Activated CD4-positive, alpha-beta T cell treated with anti-CD3 and anti-CD28 coated beads, Interleukin-2, amount 50 U/mL, for 24 hours (primary cell): Measurements from ENCODE around the gene VSNL1.

ENCODE experiments used
- DNase-seq, 2 donors: peaks; one replicate each; pipeline ENCODE4 v3.0.0-alpha.2; 2020; ENCODE audit warnings: low read depth in 1 of 2, low spot score in 1 of 2

VSNL1 gene

DNA sequence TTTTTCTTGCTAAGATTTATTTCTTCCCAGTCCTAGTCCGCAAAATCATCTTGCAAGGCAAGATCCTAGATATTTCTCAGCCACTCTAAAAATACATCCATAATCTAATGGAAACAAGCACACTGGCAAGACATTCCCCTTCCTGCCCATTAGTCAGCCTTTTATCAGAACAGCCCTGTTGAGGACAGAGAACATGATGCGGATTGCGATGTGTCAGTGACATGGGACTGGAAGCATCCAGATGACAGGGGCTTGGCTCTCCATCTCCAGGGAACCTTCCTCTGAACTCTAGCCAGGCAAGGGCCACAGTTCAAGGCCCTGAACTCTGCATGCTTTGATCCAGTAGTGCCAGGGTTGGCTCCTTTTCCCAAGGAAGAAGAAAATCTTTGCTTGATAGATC is 70.0 kb downstream of the VSNL1 start:
- no peak for DNase-seq

DNA sequence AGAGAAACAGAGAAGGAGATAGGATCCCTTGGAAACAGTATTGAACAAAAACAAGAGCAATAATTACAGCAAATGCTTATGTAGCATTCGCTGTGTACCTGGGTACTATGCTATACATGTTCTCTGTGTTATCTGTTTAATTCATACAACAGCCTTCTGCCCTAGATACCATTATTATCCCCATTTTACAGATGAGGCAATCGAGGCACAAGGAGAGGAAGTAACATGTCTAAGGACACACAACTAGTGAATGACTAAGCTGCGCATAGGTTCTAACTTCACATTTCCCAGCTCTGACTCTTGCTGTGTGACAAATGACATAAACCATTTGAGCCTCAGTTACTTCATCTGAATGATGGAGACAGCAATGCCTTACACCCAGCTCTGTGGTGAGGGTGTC is 70.5 kb downstream of the VSNL1 start:
- no peak for DNase-seq

DNA sequence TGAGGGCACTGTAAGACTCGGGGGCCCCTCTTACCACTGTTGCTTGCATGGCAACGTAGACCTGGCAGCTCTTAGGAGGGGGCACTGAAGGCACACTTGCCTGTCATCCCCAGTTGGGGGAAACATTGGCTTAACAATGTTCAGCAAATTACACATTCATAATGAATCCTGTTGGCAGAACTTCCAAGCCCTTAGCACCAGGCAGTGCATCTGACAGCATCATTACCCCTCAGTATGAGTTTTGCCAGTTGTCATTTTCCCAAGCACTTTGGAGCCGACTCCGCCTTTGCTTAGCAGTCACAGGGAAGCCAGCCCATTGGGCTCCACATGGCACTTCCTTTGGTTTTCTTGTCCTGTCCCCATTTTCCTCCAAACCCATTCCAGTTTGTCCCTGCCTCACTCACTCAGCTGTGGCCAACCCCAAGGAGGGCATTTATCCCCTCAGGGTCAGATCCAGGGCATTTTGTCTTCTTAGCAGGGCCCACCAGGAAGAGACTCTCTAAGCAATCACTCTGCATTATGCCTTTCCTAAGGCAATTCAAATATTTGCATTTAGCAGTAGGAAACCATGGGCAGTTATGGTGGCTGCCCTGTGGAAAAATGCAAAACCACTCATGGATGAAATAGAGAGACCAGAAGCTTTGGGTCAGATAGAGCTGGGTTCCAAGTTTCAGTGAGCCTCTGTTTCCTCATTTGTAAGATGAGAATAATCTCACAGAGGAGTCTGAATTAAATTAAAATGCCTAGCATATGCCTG is 73.9 kb downstream of the VSNL1 start:
- no peak for DNase-seq

DNA sequence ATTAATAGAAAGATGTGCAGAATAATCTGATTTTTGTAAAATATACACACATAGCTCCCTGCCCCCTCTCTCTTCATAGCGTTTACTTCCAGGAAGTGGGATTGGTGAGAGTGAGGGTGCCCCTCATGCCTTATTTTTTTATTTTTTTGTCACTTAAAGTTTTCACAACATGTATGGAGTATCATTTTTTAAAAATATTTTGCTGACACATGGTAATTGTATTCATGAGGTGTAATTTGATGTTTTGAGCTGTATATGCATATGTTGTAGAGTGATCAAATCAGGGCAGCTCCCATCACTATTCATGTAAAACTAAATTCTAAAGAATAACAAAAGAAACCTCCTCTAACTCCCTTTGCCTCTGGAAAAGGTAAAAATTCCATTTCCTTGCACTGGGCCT is 74.7 kb downstream of the VSNL1 start:
- no peak for DNase-seq

DNA sequence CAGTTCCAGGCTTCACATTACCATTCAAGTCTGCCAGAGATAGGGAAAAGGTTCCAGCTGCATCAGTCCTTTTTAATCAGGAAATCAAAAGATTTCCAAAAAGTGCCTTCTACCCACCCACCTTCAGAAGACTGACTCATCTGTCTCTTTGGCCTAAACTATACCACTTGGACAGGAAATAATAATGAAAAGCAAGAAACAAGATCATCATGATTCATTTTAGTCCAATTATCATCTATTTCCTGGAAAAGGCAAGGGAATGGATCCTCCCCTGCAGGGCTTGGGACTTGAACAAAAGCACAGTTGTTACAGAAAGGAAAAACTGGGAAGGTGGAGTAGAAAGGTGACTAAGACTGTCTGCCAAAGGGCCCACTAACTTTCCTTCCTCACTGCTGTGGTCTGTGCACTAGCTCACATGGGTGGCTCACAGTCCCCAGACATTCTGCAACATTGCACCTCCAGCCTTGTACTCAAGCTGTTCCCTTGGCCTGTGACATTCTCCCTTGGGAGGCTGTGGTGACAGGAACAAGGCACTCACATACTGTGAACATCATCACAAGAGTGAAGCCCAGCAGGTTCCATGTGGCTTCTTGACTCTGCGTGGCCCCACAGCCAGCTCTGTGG is 75.3 kb downstream of the VSNL1 start:
- DNase-seq, result no peak

DNA sequence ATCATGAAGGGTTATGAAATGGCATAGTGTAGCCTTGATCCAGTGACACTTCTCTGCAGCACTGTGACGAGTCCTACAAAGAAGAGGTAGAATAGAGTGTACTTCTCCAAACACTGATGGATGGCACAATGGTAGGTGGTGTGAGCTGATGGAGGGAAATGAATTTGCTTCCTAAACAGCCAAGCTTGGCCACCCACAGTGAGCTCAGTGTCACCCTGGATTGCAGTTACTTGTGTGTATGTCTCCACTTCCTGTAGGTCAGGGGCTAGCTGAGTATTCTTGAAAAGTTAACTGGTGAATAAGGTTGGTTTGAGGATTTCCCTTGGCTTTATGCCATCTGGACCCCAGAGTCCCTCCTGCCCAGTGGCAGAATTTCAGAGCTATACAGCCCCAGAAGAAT is 75.9 kb downstream of the VSNL1 start:
- no peak for DNase-seq

DNA sequence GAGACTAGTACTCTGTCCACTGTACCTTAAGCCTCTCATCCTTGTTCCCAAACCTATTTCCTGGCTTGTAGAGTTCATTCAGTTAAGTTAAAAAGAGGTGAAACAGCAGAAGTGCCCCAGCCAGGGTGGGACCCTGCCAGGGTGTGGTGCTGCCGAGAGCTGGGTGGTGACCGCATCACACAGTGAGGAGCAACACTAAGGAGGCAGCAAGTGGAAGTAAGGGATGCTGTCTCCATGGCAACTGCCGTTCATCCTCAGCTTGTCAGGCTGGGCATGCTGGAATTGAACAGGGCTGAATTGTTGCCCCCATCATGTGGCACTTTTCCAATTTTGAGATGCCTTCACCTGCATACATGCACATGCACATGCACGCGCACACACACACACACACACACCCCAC is 77.0 kb downstream of the VSNL1 start:
- DNase-seq, result no peak

DNA sequence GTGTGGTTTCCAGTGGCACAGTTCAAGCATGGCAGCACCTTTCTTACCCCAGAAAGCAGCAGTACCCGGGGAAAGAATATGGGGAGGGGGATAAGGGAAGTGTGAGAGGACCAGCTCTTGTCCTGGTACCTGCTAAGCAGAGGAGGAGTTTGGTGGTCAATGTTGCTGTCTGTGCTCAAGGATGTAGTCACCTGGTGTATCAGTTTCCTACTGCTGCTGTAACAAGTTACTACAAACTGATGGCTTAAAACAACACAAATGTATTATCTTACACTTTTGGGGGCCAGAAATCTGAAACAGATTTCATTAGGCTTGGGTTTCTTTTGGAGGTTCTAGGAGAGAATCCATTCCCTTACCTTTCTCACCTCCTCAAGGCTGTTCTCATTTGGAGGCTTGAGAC is 77.5 kb downstream of the VSNL1 start:
- no peak for DNase-seq

DNA sequence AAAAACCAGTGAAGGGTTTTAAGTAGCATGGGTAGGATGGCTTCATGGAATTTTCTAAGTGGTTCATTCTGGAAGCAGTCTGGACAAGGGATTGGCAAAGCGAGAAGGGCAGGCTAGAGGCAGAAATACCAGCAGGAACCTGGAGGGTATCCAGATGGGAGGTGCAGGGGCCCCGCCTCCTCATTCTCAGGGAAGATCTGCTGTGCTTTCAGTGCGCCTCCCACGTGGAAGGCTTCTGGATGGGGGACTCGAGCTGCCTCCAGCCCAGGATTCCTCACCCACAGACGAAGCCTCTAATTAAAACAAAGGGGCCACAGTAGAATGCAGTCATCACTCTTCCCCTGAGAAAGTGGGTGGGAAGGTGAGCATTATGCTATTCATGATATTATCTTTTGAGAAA is 79.8 kb downstream of the VSNL1 start:
- no peak for DNase-seq

DNA sequence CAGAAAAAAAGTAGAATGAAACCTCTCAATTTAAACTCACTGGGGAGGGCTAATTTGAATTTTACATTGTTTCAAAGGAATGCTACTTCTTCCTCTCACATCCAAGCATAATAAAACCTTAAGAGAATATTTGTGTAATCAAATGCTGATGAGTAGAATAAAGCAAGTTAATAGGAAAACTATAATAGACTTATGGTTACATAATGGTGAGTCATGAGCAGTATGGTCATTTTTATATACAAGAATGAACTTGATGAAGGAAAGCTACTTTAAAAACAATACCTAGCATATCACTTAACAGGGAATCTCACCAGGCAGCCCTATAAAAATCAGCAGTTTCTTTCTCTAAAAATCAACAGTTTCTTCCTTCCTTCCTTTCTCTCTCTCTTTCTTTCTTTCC is 80.3 kb downstream of the VSNL1 start:
- DNase-seq, result no peak

DNA sequence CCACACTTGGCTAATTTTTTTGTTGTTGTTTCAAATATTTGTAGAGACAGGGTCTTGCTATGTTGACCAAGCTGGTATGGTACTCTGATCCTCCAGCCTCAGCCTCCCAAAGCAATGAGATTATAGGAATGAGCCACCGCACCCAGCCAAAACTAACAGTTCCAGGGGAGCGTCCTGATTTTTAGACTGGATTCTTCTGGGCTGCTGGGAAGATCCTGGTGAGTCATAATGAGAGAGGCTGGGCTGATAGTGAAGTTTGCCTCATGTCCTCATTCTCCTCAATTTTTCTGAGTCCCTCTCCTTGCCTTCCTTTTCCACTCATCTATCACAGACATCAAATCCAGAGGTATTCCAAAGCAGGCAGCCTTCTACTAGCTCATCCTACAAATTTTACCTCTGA is 81.3 kb downstream of the VSNL1 start:
- DNase-seq, result no peak

DNA sequence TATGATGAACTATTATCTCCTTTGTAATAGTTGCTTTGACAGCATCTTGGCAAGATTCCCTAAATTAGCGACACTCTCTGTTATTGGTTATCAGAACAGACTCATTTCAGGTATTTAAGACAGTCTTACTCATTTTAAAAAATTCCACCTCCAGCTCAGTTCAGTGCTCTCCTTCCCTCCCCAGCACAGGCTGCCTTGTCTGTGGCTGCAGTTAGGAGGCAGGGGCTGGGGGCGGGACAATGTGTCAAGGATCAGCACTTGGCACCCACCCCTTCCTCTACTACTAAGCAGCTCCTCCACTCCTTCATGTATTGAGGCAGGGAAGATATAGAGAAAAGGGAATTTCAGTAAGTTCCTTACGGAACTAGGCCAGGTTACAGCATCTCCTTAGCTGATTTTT is 85.0 kb downstream of the VSNL1 start:
- no peak for DNase-seq

DNA sequence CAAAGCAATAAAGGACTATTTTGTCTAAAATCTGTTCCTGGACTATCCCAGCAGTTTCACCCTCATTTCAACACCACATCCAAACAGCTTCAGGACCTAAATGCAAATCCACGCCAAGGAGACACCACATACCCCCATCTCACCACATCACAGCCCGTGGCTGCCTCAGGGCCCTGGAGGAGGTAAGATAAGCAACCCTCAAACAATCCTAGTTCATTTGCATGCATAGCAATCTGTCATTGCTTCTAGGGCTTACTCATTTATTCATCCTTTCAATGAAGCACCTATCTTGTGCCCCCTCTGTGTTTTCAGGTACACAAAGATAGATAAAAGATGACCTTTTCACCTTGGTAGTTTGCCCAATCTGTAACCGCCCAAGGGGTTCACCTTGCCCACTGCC is 86.5 kb downstream of the VSNL1 start:
- DNase-seq, result no peak

DNA sequence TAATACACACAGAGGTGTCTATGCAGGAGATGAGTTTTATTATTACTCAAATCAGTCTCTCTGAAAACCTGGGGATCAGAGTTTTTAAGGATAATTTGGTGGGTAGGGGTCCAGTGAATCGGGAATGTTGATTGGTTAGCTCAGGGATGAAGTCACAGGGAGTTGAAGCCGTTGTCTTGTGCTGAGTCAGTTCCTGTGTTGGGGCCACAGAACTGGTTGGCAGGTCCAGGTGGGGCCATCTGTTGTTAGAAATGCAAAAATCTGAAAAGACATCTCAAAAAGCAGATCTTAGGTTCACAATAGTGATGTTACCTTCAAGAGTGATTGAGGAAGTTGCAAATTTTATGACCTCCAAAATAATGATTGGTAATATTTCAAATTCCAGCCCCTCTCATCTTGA is 86.9 kb downstream of the VSNL1 start:
- no peak for DNase-seq

DNA sequence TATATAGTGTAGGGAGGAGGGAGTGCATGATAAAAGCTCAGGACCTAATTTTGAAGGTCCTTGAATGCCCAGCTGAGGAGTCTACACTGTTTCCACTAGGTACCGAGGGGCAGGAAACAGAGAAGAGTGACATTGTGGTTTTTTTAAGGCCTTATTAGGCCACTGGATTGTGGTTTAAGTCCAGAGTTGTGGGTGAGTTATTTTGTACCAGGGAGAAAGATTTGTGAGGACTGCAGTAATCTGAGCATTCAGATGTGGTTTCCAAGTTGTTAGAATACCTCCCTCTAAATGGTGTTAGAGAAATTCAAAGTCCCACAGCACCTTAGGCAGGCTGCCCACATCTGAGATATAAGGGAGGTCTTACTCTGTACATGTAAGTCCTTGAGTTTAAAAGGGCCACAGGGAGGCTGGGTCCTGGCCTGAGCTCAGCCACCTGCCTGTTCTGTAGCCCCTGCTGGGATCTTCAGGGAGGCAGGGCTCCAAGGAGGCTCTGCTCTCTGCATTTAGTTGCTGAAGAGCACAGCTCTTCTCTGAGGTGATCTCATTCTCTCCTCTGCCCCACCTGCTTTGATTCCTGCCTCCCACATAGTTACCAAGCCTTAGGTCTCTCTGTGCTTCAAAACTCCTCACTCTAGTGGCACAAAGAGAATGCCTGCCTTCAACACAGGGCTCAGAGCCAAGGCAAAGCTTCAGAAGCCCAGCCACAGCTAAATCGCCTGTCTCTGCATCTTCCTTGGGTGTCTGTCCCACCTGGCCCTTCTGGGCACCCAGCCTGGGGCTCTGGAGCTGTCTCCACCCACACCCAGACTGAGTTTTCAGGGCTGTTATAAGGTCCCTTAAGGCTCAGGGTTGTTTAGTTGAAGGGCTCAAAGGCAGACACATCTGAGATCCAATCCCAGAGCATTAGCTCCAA is 88.1 kb downstream of the VSNL1 start:
- DNase-seq, result no peak

DNA sequence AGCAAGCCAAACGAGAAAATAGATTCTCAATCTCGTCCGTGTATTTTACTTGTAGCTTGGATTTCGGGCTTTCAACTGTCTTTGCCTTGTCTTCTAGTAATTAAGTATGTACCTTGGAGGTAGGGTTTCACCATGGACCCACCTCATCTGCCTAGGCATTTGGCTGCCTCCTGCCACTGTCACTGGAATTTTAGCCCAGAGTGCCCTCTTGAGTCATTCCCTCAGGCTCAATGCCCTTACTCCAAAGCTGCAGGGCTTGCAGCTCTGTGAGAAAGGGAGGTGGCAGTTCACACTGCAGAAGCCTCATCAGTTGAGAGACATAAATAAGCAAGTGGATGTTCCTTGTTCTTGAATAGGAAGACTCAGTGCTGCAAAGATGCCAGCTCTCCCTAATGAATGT is 89.6 kb downstream of the VSNL1 start:
- DNase-seq, result no peak

DNA sequence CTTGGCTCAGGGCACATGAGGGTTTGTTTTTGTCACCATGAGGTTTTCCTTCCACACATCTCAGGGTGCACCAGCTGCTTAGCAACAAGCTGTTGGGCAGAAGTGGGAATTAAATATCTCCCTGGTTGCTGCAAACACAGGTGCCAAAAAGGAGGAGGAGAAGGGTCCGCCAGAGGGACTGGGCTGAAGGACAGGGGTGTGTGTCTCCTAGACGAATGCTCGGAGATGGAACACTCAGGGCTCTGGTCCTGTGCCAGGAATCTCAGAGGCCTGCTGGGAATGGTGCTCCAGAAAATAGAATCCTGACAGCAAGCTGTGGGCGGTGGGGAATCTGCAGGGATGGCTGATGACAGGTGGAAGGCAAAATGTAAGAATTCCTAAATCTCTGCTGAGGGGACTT is 94.5 kb downstream of the VSNL1 start:
- DNase-seq, result no peak

DNA sequence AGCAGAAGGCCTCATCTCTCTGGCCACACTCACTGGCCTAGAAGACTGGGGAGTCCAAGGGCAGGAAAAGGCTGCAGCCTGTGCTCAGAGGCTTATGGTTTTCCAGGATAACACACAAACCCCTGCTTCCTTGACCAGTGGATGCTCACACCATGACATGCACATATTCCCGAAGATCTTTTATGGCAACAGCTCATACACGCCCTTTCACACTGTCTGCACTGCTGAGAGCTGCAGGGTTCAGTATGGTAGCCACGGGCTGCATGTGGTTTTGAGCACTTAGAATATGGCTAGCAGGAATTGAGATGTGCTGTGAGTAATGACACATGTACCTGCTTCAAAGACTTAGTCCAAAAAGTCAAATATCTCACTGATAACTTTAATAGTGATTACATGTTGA is 95.8 kb downstream of the VSNL1 start:
- no peak for DNase-seq

DNA sequence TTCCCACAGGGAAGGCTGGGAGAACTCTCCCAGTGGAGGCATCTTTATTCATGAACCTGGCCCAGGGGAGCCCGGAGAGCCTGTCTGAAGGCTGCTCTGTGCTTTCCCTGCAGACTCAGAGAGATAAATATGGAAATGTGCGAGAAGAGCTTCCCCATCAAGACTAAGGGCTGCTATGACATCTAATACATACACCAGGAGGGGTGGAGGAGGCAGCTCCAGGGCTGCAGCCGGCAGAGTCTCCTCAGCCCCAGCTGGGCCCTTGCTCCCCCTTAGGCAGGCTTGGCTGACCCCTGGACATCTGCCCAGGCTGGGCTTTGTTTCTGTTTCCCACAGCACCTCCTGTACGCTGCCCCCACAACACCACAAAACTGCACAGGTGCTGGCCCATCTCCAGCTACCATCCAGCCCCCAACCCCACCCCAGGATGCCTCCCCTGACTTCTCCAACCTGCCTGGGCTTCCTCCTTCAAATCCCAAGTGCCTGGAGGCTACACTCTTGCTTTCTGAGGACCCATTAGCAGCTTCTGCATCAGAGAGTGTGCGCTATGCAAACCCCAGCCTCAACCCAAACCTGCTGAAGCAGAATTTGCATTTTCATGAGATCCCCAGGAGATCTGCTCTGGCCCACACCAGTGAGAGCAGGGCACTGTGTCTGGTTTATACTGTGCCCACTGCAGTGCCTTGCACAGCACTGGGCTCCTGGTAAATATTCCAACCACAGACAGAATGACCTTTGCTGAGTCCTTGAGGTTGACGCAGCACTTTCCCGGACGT is 96.8 kb downstream of the VSNL1 start:
- DNase-seq, result no peak

DNA sequence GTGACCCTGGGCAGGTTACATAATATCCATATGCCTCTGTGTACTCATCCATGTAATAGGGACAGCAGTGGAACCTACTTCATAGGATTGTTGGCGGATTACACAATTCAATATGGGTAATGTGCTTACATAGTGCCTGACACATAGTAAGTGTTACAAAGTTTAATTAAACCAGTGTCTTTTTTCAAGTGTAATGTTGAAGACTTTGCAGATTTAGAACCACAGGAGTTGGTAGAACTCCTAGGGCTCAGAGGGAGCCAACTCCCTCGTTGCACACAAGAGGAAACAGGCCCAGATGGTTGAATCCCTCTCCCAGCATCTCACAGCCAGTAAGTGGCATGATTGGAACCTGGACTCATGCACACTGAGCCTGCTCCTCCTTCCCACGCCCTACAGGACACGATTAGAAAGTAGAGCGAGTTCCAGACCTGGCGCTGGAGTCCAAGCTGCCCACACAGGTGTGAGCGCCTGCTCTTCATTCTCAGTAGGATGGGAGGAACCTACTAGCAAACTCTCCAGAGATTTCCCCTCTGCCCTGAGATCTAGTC is 97.8 kb downstream of the VSNL1 start:
- no peak for DNase-seq

DNA sequence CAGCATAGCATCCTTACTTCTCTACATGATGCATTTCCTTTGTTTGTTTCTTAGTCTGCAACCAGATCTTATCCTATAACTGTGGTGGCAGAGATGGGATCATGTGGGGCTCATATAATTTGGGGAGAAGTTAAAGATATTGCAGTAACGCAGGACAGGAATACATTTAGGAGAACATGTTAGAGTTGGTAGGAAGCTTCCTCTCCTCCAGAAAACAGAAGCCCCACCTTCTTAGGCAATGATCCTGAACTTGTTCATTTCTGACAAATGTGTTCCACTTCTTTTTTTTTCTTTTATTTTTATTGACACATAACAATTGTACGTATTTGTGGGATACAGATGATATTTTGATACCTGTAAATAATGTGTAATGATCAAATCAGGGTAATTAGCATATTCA is 99.9 kb downstream of the VSNL1 start:
- DNase-seq, result no peak
